Measurements from ENCODE around the gene AAK1. TPM values are rescaled to one million over a fixed set of nuclear protein-coding genes. Genes with fewer than 3 reads are reported as not detected.
"Not testable (repeated sequence)": the region's sequence is repeated elsewhere in the genome, so short reads cannot be mapped to it uniquely, and the experiment has no call there.

Gene AAK1
- total and polyA plus RNA-seq, 10 of the 15 experiments (the other 5 are each of a cell fraction or from before 2014, with no cell fraction given): 2.9 to 41.4 (median 17.5) TPM

GRCh38 chr2:69676146-69676545, 32.6 kb upstream of the AAK1 start (continued):
- TF ChIP-seq POLR2AphosphoS2 (IDR thresholded peaks at IDR 0.05; ENCODE audit: low read depth, low read length) (no peak), TBL1XR1 (IDR thresholded peaks at IDR 0.05; ENCODE audit: low read depth, low read length) (no peak), BRCA1 (IDR thresholded peaks at IDR 0.05; ENCODE audit: low read depth, low read length) (no peak)

GRCh38 chr2:69674316-69674670, 30.8 kb upstream of the AAK1 start:
- WGBS (ENCODE audit: insufficient coverage, insufficient replicate concordance, low lambda C conversion rate, missing lambda C conversion rate): 64% methylated on average over 2 of the region's 2 CpGs
- ChIA-PET POLR2A (interaction anchor here (0.8 kb wide), 1 partner anchor 10 kb away, joined by 3 read pairs; no protein-coding TSS in a partner anchor), CTCF (no interaction called here), SMC1A (ENCODE audit: uncharacterized antibody, unreplicated experiment) (interaction anchor here (0.6 to 1.5 kb wide), 3 partner anchors 10 to 72 kb away, joined by 3 to 4 read pairs (median 3); no protein-coding TSS in a partner anchor), RAD21 (ENCODE audit: unreplicated experiment) (interaction anchor here (1.3 kb wide), 1 partner anchor 113 kb away, joined by 3 read pairs; no protein-coding TSS in a partner anchor)
- no peak for TF ChIP-seq IKZF2 (IDR thresholded peaks at IDR 0.05)
- TF ChIP-seq BMI1 (IDR thresholded peaks at IDR 0.05; ENCODE audit: borderline replicate concordance): no peak
- no peak for TF ChIP-seq LARP7 (IDR thresholded peaks at IDR 0.05)
- no peak for TF ChIP-seq E2F8 (IDR thresholded peaks at IDR 0.05; ENCODE audit: low read depth, partially characterized antibody)
- no peak for TF ChIP-seq E2F4 (IDR thresholded peaks at IDR 0.05; ENCODE audit: low read depth, low read length)
- TF ChIP-seq CHD2 (IDR thresholded peaks at IDR 0.05; ENCODE audit: borderline replicate concordance, low read depth, low read length): no peak
- no peak for TF ChIP-seq ZBED1 (IDR thresholded peaks at IDR 0.05; ENCODE audit: borderline replicate concordance)
- TF ChIP-seq CBX5 (IDR thresholded peaks at IDR 0.05; ENCODE audit: low read depth): no peak
- TF ChIP-seq CREB1 (IDR thresholded peaks at IDR 0.05; ENCODE audit: low read depth): no peak
- ATAC-seq (no peak), DNase-seq (ENCODE audit: low read depth, low spot score) (no peak), FAIRE-seq (no peak)
- Histone ChIP-seq H3K9ac (ENCODE audit: control insufficient read depth, insufficient read depth, low read length) (no peak overlapping the region), H3K4me1 (ENCODE audit: control insufficient read depth, insufficient read depth, low read length) (no peaks in the 10 kb centered on the region), H4K20me1 (ENCODE audit: control insufficient read depth, insufficient read depth) (no peaks in the 10 kb centered on the region), H3K9me3 (replicated peaks; ENCODE audit: control insufficient read depth, insufficient read depth, low read length) (peaks cover 3% of the 10 kb centered on the region; the same call in 2 of the 3 replicates), H3K27ac (ENCODE audit: control insufficient read depth, insufficient read depth) (no peak overlapping the region), H3K4me2 (ENCODE audit: control insufficient read depth, insufficient read depth) (no peak overlapping the region), H3K36me3 (ENCODE audit: control insufficient read depth in 2 of 2, insufficient read depth in 2 of 2, low read length in 1 of 2) (no peaks in the 10 kb centered on the region), H3K79me2 (ENCODE audit: control insufficient read depth, insufficient read depth, low read length) (no peaks in the 10 kb centered on the region), H3K27me3 (replicated peaks in 1 of 2; ENCODE audit: control insufficient read depth in 2 of 2, insufficient read depth in 2 of 2, low read length in 1 of 2) (no peaks in the 10 kb centered on the region), H3K4me3 (no peak overlapping the region), H2AFZ (ENCODE audit: control insufficient read depth, low read depth, low read length) (no peak overlapping the region)
- BruUV-seq (replicated peaks): no TSS peak
- intact Hi-C loops (cut with micrococcal nuclease; ENCODE audit: unreplicated experiment): no loop called here
- in situ Hi-C loops (cut with MboI): no loop called here

- POLR2A ChIA-PET; intact Hi-C loops (cut with micrococcal nuclease; ENCODE audit: unreplicated experiment); H3K9ac ChIP-seq (ENCODE audit: control insufficient read depth, insufficient read depth, low read length); FAIRE-seq; H3K9me3 ChIP-seq (replicated peaks; ENCODE audit: control insufficient read depth, insufficient read depth, low read length); H3K4me3 ChIP-seq; BruUV-seq (replicated peaks); H3K79me2 ChIP-seq (ENCODE audit: control insufficient read depth, insufficient read depth, low read length); DNase-seq (ENCODE audit: low read depth, low spot score); H3K4me2 ChIP-seq (ENCODE audit: control insufficient read depth, insufficient read depth); H3K4me1 ChIP-seq (ENCODE audit: control insufficient read depth, insufficient read depth, low read length); H3K27ac ChIP-seq (ENCODE audit: control insufficient read depth, insufficient read depth); SMC1A ChIA-PET (ENCODE audit: uncharacterized antibody, unreplicated experiment); ATAC-seq; H3K27me3 ChIP-seq (replicated peaks in 1 of 2; ENCODE audit: control insufficient read depth in 2 of 2, insufficient read depth in 2 of 2, low read length in 1 of 2); CTCF ChIA-PET; H4K20me1 ChIP-seq (ENCODE audit: control insufficient read depth, insufficient read depth); H3K36me3 ChIP-seq (ENCODE audit: control insufficient read depth in 2 of 2, insufficient read depth in 2 of 2, low read length in 1 of 2); H2AFZ ChIP-seq (ENCODE audit: control insufficient read depth, low read depth, low read length); in situ Hi-C loops (cut with MboI); RAD21 ChIA-PET (ENCODE audit: unreplicated experiment): not testable (repeated sequence)
- 58% methylated on average over 3 of the region's 3 CpGs for WGBS (ENCODE audit: insufficient coverage, insufficient replicate concordance, low lambda C conversion rate, missing lambda C conversion rate)
Measured at GRCh38 chr2:69673098-69673497, 29.6 kb upstream of the AAK1 start.

Measured in GM12878 (cell line).